ENCODE results near the gene TMEM233.
"Not testable (repeated sequence)": the region's sequence is repeated elsewhere in the genome, so short reads cannot be mapped to it uniquely, and the experiment has no call there.

Gene TMEM233

GRCh38 chr12:119613319-119613936, 19.9 kb downstream of the TMEM233 start:
- FAIRE-seq = no peak

GRCh38 chr12:119614705-119615104, 21.1 kb downstream of the TMEM233 start:
- no peak for FAIRE-seq

DNA sequence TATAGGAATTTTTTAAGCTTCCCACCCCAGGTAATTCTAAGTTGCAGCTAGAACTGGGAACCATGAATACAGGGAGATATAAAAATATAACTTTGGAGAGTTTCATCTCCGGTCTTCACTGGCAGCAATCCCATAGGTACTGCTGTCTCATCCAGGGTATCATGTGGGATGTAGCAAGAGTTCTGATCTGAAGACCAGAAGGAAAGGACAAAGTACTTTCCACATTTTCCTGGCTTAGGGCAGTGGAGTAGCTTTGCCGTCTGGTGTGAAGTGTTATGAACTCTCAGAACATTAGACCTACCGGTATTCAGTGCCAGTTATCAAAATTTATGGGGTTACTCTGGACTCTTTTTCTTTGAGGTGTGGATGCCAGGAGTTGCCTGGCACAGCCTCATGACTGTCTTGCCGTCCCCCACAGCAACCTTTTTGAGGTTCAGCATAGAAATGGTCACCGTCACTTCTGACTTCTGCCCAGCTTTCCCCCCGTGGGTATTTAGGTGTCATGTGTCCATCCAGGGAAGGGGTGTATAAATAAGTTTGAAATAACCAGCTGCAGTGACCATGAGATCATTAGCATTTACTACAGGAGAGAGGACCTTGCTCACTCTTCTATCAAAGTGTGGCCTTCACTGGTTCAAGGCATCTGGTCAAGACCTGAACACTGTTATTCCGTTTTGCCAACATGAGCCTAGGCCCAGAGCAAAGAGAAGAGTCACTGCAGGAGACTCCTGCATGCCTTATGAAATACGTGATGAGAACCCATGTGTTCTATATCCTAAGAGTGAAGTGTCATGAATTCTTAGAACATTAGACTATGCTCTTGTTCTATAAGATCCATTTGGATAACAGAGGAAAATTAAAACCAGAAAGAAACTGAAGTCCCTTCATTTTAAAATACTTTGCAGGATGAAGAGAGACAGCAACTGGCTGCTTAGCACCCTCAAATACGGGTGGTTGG, 22.2 kb downstream of the TMEM233 start:
- no peak for FAIRE-seq

GRCh38 chr12:119618328-119618896, 24.8 kb downstream of the TMEM233 start:
- not testable (repeated sequence) for FAIRE-seq

DNA sequence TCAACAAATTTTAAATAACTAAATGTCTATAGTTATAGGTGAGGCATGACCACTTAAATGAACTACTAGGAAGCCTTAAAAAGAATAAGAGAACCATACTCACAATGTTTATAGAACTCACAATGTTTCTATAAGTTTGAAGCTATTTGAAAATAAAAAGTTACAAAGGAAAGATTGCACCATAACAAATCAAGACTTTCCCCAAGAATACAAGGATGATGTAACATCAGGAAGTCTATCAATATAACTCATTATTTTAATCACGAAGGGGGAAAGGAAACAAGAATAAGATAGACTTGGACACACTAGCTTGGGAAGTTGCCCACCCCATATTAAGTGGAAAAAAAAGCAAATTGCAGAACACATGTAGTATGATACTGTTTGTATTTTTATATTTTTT, 26.9 kb downstream of the TMEM233 start:
- no peak for FAIRE-seq

DNA sequence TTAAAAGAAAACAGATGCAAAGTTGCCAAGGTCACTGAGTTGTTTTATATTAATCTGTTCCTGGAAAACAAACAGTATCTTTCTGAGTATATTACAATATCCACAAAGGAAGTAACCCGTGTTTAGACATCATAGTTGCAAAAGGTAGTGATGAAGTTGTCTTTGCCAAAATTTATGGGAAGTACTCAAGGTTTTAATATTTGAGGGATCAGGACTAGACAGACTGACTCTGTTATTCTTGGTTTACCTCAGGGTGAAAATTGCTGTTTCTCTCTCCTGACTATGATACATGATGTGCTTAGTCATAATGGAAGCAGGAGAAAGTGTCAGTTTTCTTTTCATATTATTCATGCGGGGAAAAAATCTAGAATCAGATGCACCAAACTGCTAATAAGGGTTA, 28.3 kb downstream of the TMEM233 start:
- no peak for FAIRE-seq

DNA sequence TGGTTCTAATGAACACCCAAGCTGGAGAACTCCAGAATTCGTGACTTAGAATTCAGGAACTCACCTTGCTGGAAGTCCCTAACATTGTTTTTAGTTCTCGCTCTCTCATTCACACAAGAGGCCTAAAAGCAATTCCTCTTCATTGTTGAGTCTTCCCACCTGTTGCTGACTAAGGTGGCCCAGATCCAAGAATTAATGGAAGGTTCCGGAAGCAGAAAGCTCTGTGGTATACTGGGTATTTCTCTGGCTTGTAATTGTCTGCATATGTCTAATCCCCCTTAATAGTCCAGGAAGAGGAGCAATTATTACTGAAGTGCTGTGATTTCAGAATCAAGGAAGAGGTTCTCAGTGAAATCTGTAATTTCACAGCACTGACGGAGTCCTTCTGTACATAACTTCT, 31.4 kb downstream of the TMEM233 start:
- FAIRE-seq = no peak

DNA sequence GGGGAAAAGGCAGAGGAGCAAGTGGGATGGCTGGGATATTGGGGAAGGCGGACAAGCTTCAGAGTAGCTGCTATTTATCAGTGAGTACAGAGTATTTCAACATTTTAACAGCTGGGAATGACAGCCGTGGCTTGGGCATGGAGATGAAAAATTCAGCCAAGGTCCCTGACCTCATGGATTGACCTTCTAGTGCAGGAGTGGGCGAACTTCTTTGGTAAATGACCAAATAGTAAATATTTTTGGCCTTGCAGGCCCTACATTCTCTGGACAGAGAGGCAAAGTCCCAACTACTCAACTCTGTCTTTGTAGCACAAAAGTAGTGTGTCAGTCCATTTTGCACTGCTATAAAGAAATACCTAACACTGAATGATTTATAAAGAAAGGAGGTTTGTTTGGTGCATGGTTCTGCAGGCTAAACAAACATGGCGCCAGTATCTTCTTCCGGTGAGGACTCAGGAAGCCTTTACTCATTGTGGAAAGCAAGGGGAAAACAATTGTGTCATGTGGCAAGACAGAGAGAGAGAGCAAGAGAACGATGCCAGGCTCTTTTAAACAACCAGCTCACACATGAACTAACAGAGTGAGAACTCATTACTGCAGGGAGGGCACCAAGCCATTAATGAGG, 33.6 kb downstream of the TMEM233 start:
- FAIRE-seq = no peak

DNA sequence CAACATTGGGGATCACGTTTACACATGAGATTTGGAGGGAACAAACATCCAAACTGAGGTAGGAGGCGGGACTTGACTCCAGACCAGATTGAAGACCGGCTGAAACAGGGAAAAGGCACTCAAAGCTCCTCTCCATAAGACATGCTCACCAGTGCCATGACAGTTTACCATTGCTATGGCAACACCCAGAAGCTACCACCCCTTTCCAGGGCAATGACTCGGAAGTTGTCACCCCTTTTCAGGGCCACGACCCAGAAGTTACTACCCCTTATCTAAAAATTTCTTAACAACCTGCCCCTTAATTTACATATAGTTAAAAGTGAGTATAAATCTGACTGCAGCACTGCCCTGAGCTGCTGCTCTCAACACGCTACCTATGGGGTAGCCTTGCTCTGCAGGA, 34.1 kb downstream of the TMEM233 start:
- FAIRE-seq = no peak

DNA sequence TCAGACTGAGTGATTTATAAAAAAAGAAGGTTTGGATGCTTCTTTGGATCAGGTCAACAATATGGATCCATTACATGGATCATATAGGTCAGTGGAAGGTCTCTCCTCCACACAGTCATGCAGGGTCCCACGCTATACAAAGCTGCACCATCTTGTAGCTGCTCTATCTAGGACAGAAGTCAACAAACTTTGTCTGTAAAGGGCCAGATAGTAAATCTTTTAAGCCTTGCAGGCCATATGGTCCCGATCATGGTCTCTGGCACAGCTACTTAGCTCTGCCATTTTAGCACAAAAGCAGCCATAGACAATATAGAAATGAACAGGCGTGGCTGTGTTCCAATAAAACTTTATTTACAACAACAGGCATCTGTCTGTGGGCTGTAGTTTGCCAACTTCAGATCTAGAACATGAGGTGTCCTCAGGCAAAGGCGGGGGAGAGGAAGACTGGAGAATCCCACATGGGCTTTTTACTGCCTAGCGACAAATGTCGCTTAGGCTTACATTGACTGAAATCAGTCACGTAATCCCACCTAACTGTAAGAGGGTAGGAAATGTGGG, 36.7 kb downstream of the TMEM233 start:
- no peak for FAIRE-seq

DNA sequence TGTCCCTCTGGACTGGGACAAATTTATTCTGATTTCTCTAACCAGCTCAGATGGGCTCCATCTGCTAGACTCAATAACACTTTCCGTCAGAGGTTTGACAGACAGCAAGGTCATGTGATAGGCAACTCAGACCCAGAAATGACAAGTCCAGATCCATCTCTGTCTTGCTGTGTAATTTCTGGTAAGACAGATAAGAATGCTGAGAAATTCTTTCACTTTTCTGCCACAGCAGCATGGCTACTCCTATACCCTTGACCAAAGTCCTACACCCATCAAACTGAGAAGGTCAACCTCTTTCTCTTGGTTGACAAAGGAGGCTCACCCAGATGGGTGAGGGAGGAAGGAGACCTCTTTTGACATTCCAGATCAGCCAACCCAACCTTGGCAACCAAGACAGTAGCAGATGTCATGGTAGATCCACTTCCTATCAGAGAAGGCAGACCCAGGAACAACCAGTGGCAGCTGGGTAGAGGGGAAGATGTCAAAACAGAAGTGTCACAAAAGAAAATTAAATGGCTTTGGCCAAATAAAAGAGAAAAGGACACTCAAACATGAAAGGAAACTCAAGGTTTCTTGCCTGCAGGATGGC, 37.5 kb downstream of the TMEM233 start:
- no peak for FAIRE-seq

DNA sequence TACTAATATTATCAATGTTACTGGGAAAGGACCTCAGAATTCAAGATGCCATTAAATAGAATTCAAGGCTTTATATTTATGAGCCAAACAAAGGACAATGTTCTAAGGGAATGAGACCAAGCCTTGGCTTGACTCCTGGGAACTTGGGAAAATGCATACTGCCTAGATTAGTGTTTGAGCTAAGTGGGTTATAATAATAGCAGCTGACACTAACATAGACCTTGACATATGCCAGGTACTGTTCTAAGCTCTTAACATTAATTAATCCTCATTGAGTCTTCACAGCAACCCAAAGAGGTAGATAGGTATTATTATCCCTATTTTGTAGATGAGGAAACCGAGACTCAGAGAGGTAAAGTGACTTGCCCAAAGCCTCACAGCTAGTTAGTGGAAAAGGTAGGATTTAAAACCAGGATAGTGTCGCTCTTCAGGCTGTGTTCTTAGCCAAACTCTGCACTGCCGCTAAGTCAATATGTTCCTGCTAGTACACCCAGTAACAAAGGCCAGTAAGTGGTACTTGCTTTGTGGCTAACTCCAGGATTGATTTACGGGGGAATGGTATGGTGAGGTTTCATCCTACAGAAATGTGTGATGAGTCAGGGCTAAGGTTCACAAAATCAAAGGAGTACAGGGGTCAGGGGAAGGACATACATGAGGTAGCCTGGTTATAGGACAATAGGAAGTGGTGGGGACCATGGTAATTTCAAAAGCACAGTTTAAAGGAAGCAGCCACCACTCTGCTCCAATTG, 38.5 kb downstream of the TMEM233 start:
- no peak for FAIRE-seq

GRCh38 chr12:119634743-119635142, 41.2 kb downstream of the TMEM233 start:
- FAIRE-seq = no peak

- no peak for FAIRE-seq
Measured at GRCh38 chr12:119642986-119643385, 49.4 kb downstream of the TMEM233 start.

- no peak for FAIRE-seq
Measured at GRCh38 chr12:119644930-119645329, 51.4 kb downstream of the TMEM233 start.

DNA sequence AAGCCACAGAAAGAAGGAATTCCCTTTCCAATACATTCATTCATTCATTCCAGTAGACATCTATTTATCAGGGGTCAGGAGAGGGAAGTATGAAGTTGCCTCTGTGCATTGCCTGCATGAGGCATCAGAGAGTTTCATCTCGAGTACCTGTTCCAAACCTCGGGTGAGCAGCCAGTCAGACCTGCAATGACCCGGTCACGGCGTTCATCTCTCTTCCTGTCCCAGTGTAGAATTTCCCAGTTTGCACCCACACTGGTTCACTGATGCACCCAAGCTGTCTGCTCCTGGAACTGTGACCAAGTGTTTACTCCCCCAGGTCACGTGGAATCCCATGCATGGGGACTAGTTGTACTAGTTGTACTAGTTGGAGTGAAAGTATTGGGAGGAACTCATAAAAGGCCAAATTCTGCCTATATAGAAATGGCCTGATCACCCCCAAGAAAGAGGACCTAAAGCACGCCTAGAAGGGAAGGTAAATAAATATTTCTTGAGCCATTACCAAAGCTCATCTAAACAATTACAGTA, 52.0 kb downstream of the TMEM233 start:
- no peak for FAIRE-seq

DNA sequence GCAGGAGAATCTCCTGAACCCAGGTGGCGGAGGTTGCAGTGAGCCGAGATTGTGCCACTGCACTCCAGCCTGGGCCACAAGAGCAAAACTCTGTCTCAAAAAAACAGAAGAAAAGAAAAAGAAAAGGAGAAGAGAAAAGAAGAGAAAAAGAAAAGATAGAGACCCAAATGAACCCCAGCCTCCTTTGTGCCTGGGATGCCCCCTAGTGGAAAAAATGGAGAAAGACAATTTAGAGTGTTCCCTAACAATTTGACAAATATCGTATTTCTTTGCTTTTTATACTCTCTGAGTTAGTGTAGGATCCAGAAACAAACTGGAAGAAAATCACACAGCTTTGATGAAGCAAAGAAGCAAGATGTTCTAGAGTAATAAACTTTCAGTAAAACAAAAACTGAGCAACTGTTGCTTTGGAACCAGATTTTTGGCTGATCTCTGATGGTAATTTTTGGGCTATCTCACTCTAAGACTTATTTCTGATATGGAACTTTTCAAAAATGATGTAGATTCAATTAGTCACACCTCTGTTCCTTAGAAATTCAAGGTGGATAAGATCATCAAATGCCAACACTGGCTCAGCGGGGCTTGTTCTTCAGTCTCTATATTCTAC, 55.7 kb downstream of the TMEM233 start:
- no peak for FAIRE-seq

DNA sequence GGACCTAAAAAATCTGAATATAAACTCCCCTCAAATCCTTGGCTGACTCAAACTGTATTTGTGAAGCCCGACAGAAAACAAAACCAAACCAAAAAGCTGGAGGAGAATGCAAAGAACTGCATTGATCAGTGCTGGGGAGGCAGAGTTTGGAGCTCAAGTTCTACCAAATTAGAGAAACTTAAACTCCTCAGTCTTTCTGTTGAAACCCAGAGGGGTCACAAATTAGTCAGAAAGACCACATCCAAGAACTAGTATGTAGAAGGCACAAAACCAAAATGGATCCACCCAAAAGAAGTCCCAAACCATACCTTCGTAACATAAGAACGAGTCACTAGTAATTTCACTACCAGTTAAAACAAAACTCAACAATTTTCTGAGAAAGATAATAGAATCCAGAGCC, 59.1 kb downstream of the TMEM233 start:
- FAIRE-seq = no peak

- not testable (repeated sequence) for FAIRE-seq
Measured at GRCh38 chr12:119657001-119657400, 63.4 kb downstream of the TMEM233 start.

GRCh38 chr12:119658166-119658565, 64.6 kb downstream of the TMEM233 start:
- not testable (repeated sequence) for FAIRE-seq

DNA sequence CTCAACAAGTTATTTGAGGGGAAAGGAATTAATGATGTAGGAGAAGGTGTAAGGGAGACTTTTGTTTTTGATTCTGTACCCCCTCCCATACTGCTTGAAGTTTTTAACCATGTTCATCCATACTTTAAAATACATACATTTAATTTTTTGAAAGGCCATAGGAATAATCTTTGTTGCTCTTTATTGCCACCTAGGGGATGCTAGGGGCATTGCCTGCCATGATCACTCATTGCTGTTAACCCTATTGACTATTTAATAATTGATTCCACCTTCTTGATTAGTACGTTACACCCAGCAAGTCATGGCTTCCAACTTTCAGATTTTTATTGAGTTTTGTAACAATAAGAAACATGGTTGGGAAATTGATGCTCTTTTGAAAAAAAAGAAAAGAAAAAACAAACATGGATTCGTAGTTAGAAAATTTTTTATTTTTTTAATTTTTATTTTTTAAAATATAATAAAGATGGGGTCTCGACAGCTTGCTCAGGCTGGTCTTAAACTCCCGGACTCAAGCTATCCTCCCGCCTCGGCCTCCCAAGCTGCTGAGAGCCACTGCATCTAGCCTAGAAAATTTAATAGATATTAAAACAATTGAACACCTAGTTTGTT, 65.8 kb downstream of the TMEM233 start:
- no peak for FAIRE-seq
